Stomach (tissue), 9 donors: ENCODE results near the gene CCR5. TPM values are rescaled to one million over a fixed set of nuclear protein-coding genes. Genes with fewer than 3 reads are reported as not detected.

ENCODE experiments used
- DNase-seq, 2 donors: peaks; one replicate each; pipeline versions ENCODE4 v3.0.0 to v3.0.0-alpha.2; 2013 to 2019
- H3K27ac ChIP-seq, 5 donors: fragments of 200-600 bp in 4 of 5; sonication (generic) in 4 of 5; one replicate each; pipeline ENCODE4 v1.5.1; 2013 to 2019; ENCODE audit warnings: mild to moderate bottlenecking in 1 of 5, moderate library complexity in 1 of 5
- H3K27me3 ChIP-seq, 3 donors: fragments of 200-600 bp; sonication (generic); one replicate each; pipeline ENCODE4 v1.5.1; 2017 to 2019; ENCODE audit warnings: mixed run types in 1 of 3
- H3K36me3 ChIP-seq, 4 donors: fragments of 200-600 bp; sonication (generic); 1 replicate in 3 of 4; 2 replicates in 1 of 4; pipeline ENCODE4 v1.5.1; 2016 to 2019
- H3K4me1 ChIP-seq, 4 donors: fragments of 200-600 bp; sonication (generic); one replicate each; pipeline ENCODE4 v1.5.1; 2016 to 2019
- H3K4me3 ChIP-seq, 4 donors: fragments of 200-600 bp; sonication (generic) in 3 of 4; one replicate each; pipeline ENCODE4 v1.5.1; 2016 to 2019; ENCODE audit warnings: mild to moderate bottlenecking in 1 of 4
- H3K9me3 ChIP-seq, 4 donors: fragments of 200-600 bp; sonication (generic); one replicate each; pipeline ENCODE4 v1.5.1; 2016 to 2019
- EP300 ChIP-seq: sonication (generic); formaldehyde crosslinking; IDR thresholded peaks from one replicate; pipeline ENCODE4 v1.6.1; 2017; ENCODE audit warnings: antibody characterized with exemption
- POLR2A ChIP-seq, 4 donors: fragments of 450-650 bp; IDR thresholded peaks; one replicate each; pipeline ENCODE4 v1.6.1; 2016; ENCODE audit warnings: antibody characterized with exemption in 4 of 4, control low read depth in 2 of 4, mild to moderate bottlenecking in 1 of 4, moderate library complexity in 1 of 4
- POLR2AphosphoS5 ChIP-seq, 3 donors: sonication (generic); formaldehyde crosslinking; IDR thresholded peaks; one replicate each; pipeline ENCODE4 v1.6.1; 2016; ENCODE audit warnings: antibody characterized with exemption in 3 of 3
- WGBS, 5 donors: extraction: QIAGEN DNeasy Blood & Tissue Kit in 3 of 5; methylation state at CpG; one replicate each; pipeline versions ENCODE4 v1.1.5 to v1.1.7; 2013 to 2018; 5-methylcytosine and 5-hydroxymethylcytosine counted together
- intact Hi-C: fragments of 100-400 bp; cut with DNase I; formaldehyde crosslinking; loops from one replicate; pipeline ENCODE4 v1.15.1; 2023; ENCODE audit warnings: low total_unique reads
- polyA plus RNA-seq, 3 donors: library from polyadenylated mRNA; stranded (reverse); fragments of 200-250 nt; gene quantifications; one replicate each; pipeline ENCODE4 v1.2.3, GENCODE V29; 2013
- total RNA-seq, 5 donors: library from RNA; depleted of rRNA; stranded (reverse); fragments of >200 nt; gene quantifications; one replicate each; pipeline versions ENCODE4 v1.1.0 to v1.2.3, GENCODE V29; 2014 to 2016
- TF ChIP-seq, protein P1 (sequence below), 7 experiments: fragments of 450-650 bp in 4 of 7; fragments of 200-600 bp in 3 of 7; sonication (generic) in 3 of 7; IDR thresholded peaks; one replicate each; pipeline ENCODE4 v1.5.1; 2016 to 2019; ENCODE audit warnings: antibody characterized with exemption in 7 of 7, control low read depth in 2 of 7, mild to moderate bottlenecking in 1 of 7
- donor health status: healthy with polysubstance abuse.
- donor health status: Bipolar disorder and iron deficiency.
- donor health status: healthy.

The CCR5 gene
- total and polyA plus RNA-seq, 8 donors: 0.18 to 9.4 (median 0.68) TPM; not detected in 3

DNA sequence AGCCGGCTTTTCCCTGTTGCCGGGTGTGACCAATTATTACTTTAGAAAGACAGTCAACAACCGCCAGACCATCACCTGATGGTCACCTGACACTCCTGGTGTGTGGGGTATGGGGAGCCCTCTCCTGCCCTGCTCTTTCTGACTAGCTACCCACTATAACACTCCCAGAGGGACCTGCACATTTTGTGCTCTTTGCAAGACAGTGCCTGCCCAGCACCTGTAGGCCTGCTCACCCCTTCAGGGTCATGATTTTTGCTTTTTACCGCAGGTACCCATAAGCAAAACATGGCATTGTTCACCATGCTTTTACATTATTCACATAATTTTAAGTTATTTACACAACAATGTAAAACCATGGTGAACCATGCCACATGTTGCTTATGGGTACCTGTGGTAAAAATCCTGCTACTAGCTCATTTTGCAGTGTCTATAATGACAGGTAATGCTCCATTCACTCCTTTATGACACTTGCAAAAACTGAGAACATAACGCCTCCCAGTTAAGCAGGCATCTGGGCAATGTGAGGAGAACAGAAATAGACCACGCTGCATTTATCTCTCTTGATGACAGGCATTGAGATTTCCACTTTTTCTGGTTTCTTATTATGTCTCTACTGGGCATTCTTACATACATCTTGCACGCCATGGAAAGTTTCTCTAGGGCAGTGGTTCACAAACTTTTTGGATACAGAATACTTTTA is 46.2 kb downstream of the CCR5 start:
- Histone ChIP-seq H3K27ac (no peak overlapping the region), H3K4me1 (peaks cover 0 to 8% (median 0%) of the 10 kb centered on the region in 4 donors), H3K36me3 (no peaks in the 10 kb centered on the region), H3K4me3 (no peak overlapping the region), H3K9me3 (no peaks in the 10 kb centered on the region), H3K27me3 (no peaks in the 10 kb centered on the region)
- intact Hi-C loops: no loop called here
- TF ChIP-seq EP300 (no peak), POLR2A (IDR thresholded peaks at IDR 0.05) (no peak), POLR2AphosphoS5 (IDR thresholded peaks at IDR 0.05) (no peak)
- TF ChIP-seq, protein P1, sequence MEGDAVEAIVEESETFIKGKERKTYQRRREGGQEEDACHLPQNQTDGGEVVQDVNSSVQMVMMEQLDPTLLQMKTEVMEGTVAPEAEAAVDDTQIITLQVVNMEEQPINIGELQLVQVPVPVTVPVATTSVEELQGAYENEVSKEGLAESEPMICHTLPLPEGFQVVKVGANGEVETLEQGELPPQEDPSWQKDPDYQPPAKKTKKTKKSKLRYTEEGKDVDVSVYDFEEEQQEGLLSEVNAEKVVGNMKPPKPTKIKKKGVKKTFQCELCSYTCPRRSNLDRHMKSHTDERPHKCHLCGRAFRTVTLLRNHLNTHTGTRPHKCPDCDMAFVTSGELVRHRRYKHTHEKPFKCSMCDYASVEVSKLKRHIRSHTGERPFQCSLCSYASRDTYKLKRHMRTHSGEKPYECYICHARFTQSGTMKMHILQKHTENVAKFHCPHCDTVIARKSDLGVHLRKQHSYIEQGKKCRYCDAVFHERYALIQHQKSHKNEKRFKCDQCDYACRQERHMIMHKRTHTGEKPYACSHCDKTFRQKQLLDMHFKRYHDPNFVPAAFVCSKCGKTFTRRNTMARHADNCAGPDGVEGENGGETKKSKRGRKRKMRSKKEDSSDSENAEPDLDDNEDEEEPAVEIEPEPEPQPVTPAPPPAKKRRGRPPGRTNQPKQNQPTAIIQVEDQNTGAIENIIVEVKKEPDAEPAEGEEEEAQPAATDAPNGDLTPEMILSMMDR (IDR thresholded peaks at IDR 0.05): no peak
- WGBS, 5 donors: 68 to 84% (median 81%) methylated on average over 7 of the region's 7 CpGs
- DNase-seq: no peak

DNA sequence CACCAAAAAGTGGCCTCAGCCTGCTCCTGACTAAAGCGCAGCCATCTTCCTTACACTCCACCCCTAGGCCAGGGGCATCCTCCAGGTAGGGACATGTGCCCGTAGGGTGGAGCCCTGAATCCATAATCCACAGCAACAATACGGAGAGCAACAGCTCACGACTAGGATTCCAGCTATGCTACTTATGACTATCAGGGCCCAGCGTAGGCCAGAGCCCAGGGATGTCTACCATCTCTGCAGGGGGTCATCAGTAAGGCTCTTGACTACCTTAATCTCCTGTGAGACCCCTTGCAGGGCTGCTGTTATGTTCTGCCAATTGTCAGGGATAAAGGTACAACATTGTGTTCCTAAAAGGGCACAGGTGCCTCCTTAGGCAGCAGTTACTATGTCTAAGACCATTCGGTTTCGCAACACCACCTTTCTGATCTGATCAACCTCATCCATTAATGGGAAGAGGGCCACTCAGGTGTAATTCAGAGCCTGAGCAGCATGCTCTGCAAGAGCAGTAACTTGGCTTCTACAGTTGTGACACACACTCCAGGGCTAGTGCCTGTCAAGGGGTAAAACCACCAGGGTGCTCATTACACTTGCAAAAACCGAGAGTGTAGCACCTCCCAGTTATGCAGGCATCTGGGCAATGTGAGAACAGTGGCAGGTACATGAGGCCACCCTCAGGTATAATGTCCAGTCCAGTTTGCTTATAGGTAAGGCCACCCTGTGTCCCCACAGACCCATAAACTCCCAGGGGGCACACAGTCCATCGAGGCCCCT is 47.3 kb downstream of the CCR5 start:
- no peak for DNase-seq
- no peaks in the 10 kb centered on the region for H3K9me3 ChIP-seq
- H3K4me1 ChIP-seq: peaks cover 0 to 8% (median 0%) of the 10 kb centered on the region in 4 donors
- H3K27me3 ChIP-seq: no peaks in the 10 kb centered on the region
- H3K4me3 ChIP-seq: no peak overlapping the region
- TF ChIP-seq POLR2AphosphoS5 (IDR thresholded peaks at IDR 0.05) (no peak), POLR2A (IDR thresholded peaks at IDR 0.05) (no peak), EP300 (no peak)
- TF ChIP-seq, protein P1 (IDR thresholded peaks at IDR 0.05): no peak
- intact Hi-C loops: no loop called here
- H3K27ac ChIP-seq: no peak overlapping the region
- H3K36me3 ChIP-seq: no peaks in the 10 kb centered on the region
- WGBS, 5 donors: 82 to 88% (median 86%) methylated on average over 9 of the region's 9 CpGs

DNA sequence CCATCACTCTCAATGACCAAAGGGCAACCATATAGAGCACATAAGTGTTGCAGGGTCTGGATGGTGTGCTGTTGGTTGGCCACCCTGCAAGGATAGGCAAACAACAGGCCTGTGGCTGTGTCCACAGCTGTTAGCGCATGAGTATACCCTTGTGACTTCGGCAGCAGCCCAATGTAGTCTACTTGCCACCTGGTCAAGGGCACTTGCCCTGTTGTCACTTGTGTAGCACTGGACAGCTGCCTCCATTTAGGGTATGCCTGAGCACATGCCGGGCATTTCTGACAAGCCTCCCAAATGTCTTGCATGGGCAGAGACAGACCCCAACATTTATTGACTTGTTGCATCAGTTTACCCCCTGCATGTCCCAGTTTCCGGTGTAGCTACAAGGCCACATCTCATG is 49.1 kb downstream of the CCR5 start:
- H3K9me3 ChIP-seq: no peaks in the 10 kb centered on the region
- no peaks in the 10 kb centered on the region for H3K36me3 ChIP-seq
- H3K27me3 ChIP-seq: no peaks in the 10 kb centered on the region
- no peak for DNase-seq
- no peak overlapping the region for H3K4me3 ChIP-seq
- WGBS, 5 donors: 95 to 100% (median 99%) methylated on average over 4 of the region's 4 CpGs
- H3K4me1 ChIP-seq: peaks cover 0 to 8% (median 0%) of the 10 kb centered on the region in 4 donors
- no peak for TF ChIP-seq POLR2A (IDR thresholded peaks at IDR 0.05)
- no peak for TF ChIP-seq EP300
- no peak for TF ChIP-seq POLR2AphosphoS5 (IDR thresholded peaks at IDR 0.05)
- TF ChIP-seq, protein P1 (IDR thresholded peaks at IDR 0.05): no peak
- intact Hi-C loops: no loop called here
- H3K27ac ChIP-seq: no peak overlapping the region

DNA sequence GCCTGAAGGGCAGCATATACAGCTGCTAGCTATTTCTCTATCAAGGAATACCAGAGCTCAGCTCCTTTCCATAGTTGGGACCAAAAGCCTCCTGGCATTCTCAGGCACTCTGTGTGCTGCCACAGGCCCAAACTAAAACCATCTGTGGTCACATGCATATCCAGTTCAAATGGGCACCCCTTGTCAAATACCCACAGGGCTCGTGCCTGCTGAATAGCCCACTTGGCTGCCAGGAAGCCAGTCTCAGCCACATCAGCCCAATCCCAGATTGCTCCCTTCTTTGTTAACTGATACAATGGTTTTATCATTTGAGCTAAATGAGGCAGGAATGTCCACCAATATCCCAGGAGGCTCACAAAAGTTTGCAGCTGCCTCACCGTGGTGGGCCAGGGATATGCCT is 50.2 kb downstream of the CCR5 start:
- WGBS, 5 donors: 86 to 100% (median 92%) methylated on average over 2 of the region's 2 CpGs
- TF ChIP-seq, protein P1 (IDR thresholded peaks at IDR 0.05): no peak
- TF ChIP-seq EP300: no peak
- TF ChIP-seq POLR2AphosphoS5 (IDR thresholded peaks at IDR 0.05): no peak
- no peak for TF ChIP-seq POLR2A (IDR thresholded peaks at IDR 0.05)
- intact Hi-C loops: no loop called here
- Histone ChIP-seq H3K9me3 (no peaks in the 10 kb centered on the region), H3K4me1 (peaks cover 0 to 8% (median 0%) of the 10 kb centered on the region in 4 donors), H3K27me3 (no peaks in the 10 kb centered on the region), H3K4me3 (no peak overlapping the region), H3K27ac (no peak overlapping the region), H3K36me3 (no peaks in the 10 kb centered on the region)
- no peak for DNase-seq
